CD14-positive monocyte (primary cell): Measurements from ENCODE around the gene NTRK2. TPM values are rescaled to one million over a fixed set of nuclear protein-coding genes. Genes with fewer than 3 reads are reported as not detected.

ENCODE experiments used
- DNase-seq, 3 donors: peaks; one replicate each; pipeline ENCODE4 v3.0.0-alpha.2; 2011 to 2022
- H2AFZ ChIP-seq: 2 replicates; pipeline ENCODE4 v1.6.0; 2012; ENCODE audit warnings: mild to moderate bottlenecking, low read depth, low read length, inconsistent platforms; ENCODE audit not compliant: insufficient read depth, poor library complexity, severe bottlenecking
- H3K27ac ChIP-seq, 2 donors: 1 replicate in 1 of 2; 2 replicates in 1 of 2; pipeline ENCODE4 v1.5.1; 2012 to 2013; ENCODE audit warnings: low read length in 2 of 2, control low read depth in 1 of 2, inconsistent platforms in 1 of 2, low read depth in 1 of 2, mild to moderate bottlenecking in 1 of 2
- H3K27me3 ChIP-seq, 2 donors: one replicate each; pipeline versions ENCODE4 v1.6.0 to v1.6.1; 2011 to 2013; ENCODE audit warnings: low read length in 2 of 2; ENCODE audit not compliant: control insufficient read depth in 2 of 2, insufficient read depth in 2 of 2
- H3K36me3 ChIP-seq, 2 donors: replicated peaks in 1 of 2; 1 replicate in 1 of 2; 2 replicates in 1 of 2; pipeline versions ENCODE4 v1.5.1 to v1.6.1; 2012 to 2013; ENCODE audit warnings: low read length in 2 of 2, control low read depth in 1 of 2, inconsistent platforms in 1 of 2, mild to moderate bottlenecking in 1 of 2; ENCODE audit not compliant: insufficient read depth in 2 of 2, control insufficient read depth in 1 of 2
- H3K4me1 ChIP-seq, 2 donors: 1 replicate in 1 of 2; 2 replicates in 1 of 2; pipeline versions ENCODE4 v1.5.1 to v1.6.1; 2012 to 2013; ENCODE audit warnings: low read length in 2 of 2, control low read depth in 1 of 2, inconsistent platforms in 1 of 2, mild to moderate bottlenecking in 1 of 2, moderate library complexity in 1 of 2; ENCODE audit not compliant: insufficient read depth in 2 of 2, control insufficient read depth in 1 of 2
- H3K4me2 ChIP-seq: replicated peaks from 2 replicates; pipeline ENCODE3; 2012; ENCODE audit warnings: low read length, moderate library complexity, mild to moderate bottlenecking; ENCODE audit not compliant: poor library complexity, severe bottlenecking; ENCODE audit errors: extremely low read depth
- H3K4me3 ChIP-seq, 3 experiments: fragments of 200-600 bp in 1 of 3; sonication (generic) in 1 of 3; replicated peaks in 1 of 3; 1 replicate in 2 of 3; 2 replicates in 1 of 3; pipeline ENCODE4 v1.5.1; 2011 to 2013; ENCODE audit warnings: low read length in 3 of 3, mild to moderate bottlenecking in 3 of 3, control low read depth in 2 of 3, low read depth in 2 of 3, inconsistent platforms in 1 of 3, moderate library complexity in 1 of 3
- H3K79me2 ChIP-seq: 2 replicates; pipeline ENCODE4 v1.6.0; 2012; ENCODE audit warnings: mild to moderate bottlenecking, control low read depth, inconsistent platforms, low read length, moderate library complexity; ENCODE audit not compliant: insufficient read depth
- H3K9ac ChIP-seq: 2 replicates; pipeline ENCODE4 v1.6.0; 2017; ENCODE audit warnings: low read length, mild to moderate bottlenecking; ENCODE audit not compliant: insufficient read depth, poor library complexity, severe bottlenecking
- H3K9me3 ChIP-seq, 2 donors: replicated peaks in 1 of 2; 1 replicate in 1 of 2; 2 replicates in 1 of 2; pipeline versions ENCODE4 v1.5.1 to v1.6.1; 2012 to 2013; ENCODE audit warnings: low read length in 2 of 2, control low read depth in 1 of 2; ENCODE audit not compliant: control insufficient read depth in 1 of 2, insufficient read depth in 1 of 2
- H4K20me1 ChIP-seq: 2 replicates; pipeline ENCODE4 v1.6.0; 2012; ENCODE audit warnings: mild to moderate bottlenecking, low read length, control low read depth, moderate library complexity; ENCODE audit not compliant: insufficient read depth
- H3K27ac Mint-ChIP-seq, 7 donors: one replicate each; pipeline ENCODE4 v1.8.0; 2020; ENCODE audit warnings: mild to moderate bottlenecking in 7 of 7, mixed read lengths in 7 of 7, moderate library complexity in 6 of 7, inconsistent platforms in 2 of 7
- H3K27me3 Mint-ChIP-seq, 3 donors: one replicate each; pipeline ENCODE4 v1.8.0; 2021 to 2022; ENCODE audit warnings: low read depth in 3 of 3, mild to moderate bottlenecking in 3 of 3, mixed read lengths in 3 of 3, moderate library complexity in 3 of 3, inconsistent platforms in 1 of 3
- H3K36me3 Mint-ChIP-seq, 2 donors: one replicate each; pipeline ENCODE4 v1.8.0; 2020; ENCODE audit warnings: mixed read lengths in 2 of 2, inconsistent platforms in 1 of 2, mild to moderate bottlenecking in 1 of 2
- H3K4me1 Mint-ChIP-seq: one replicate; pipeline ENCODE4 v1.8.0; 2020; ENCODE audit warnings: mild to moderate bottlenecking, mixed read lengths
- H3K4me3 Mint-ChIP-seq, 2 donors: one replicate each; pipeline ENCODE4 v1.8.0; 2020; ENCODE audit warnings: mild to moderate bottlenecking in 2 of 2, mixed read lengths in 2 of 2, moderate library complexity in 1 of 2
- H3K9me3 Mint-ChIP-seq, 7 donors: one replicate each; pipeline ENCODE4 v1.8.0; 2020 to 2022; ENCODE audit warnings: mixed read lengths in 7 of 7, mild to moderate bottlenecking in 6 of 7, moderate library complexity in 6 of 7, inconsistent platforms in 2 of 7
- CTCF ChIP-seq: fragments of 200-600 bp; IDR thresholded peaks from one replicate; pipeline ENCODE4 v1.8.0; 2022; ENCODE audit warnings: antibody characterized with exemption, mild to moderate bottlenecking
- WGBS: methylation state at CpG from one replicate; pipeline ENCODE4 v1.1.5; 2013; ENCODE audit warnings: missing lambda C conversion rate; ENCODE audit not compliant: insufficient coverage; 5-methylcytosine and 5-hydroxymethylcytosine counted together
- intact Hi-C, 2 donors: fragments of 100-400 bp; cut with micrococcal nuclease; formaldehyde crosslinking; loops; one replicate each; pipeline versions ENCODE4 v1.15.0 to v1.15.1; 2023
- polyA plus RNA-seq, 3 donors: library from polyadenylated mRNA; depleted of rRNA in 1 of 3; unstranded in 2 of 3; stranded (reverse) in 1 of 3; fragments of 300-500 nt in 2 of 3; fragments of >200 nt in 1 of 3; fragmentation: Illumina TruSeq in 2 of 3; gene quantifications; 1 replicate in 2 of 3; 2 replicates in 1 of 3; pipeline ENCODE4 v1.2.3, GENCODE V29; 2012 to 2021

The NTRK2 gene
- polyA plus RNA-seq, 3 donors: not detected

- no peak overlapping the region for H3K4me2 ChIP-seq
- no peak overlapping the region for H3K27ac ChIP-seq
- H4K20me1 ChIP-seq: no peaks in the 10 kb centered on the region
- intact Hi-C loops: no loop called here
- no peaks in the 10 kb centered on the region for H3K9me3 ChIP-seq
- no peak for DNase-seq
- no CpG with 5 or more reads among the region's 3 CpGs for WGBS
- Mint-ChIP-seq H3K9me3 (peaks cover 0 to 8% (median 2%) of the 10 kb centered on the region in 7 donors), H3K27ac (no peak overlapping the region), H3K27me3 (peaks cover 0 to 6% (median 1%) of the 10 kb centered on the region in 3 donors), H3K36me3 (no peaks in the 10 kb centered on the region), H3K4me3 (no peak overlapping the region), H3K4me1 (no peaks in the 10 kb centered on the region)
- no peaks in the 10 kb centered on the region for H3K36me3 ChIP-seq
- no peak for TF ChIP-seq CTCF
- no peaks in the 10 kb centered on the region for H3K27me3 ChIP-seq
- no peaks in the 10 kb centered on the region for H3K79me2 ChIP-seq
- no peak overlapping the region for H2AFZ ChIP-seq
- no peak overlapping the region for H3K9ac ChIP-seq
- no peak overlapping the region for H3K4me3 ChIP-seq
- H3K4me1 ChIP-seq: no peaks in the 10 kb centered on the region
These were observed 257.3 kb downstream of the NTRK2 start for GRCh38 chr9:84926793-84927192.

GRCh38 chr9:84928419-84928818, 258.9 kb downstream of the NTRK2 start:
- H3K79me2 ChIP-seq: no peaks in the 10 kb centered on the region
- Mint-ChIP-seq H3K9me3 (peaks cover 0 to 8% (median 2%) of the 10 kb centered on the region in 7 donors), H3K27ac (no peak overlapping the region), H3K4me1 (no peaks in the 10 kb centered on the region), H3K36me3 (no peaks in the 10 kb centered on the region), H3K27me3 (peaks cover 0 to 6% (median 1%) of the 10 kb centered on the region in 3 donors), H3K4me3 (no peak overlapping the region)
- H3K4me1 ChIP-seq: no peaks in the 10 kb centered on the region
- intact Hi-C loops: no loop called here
- no peak overlapping the region for H3K4me3 ChIP-seq
- no peak overlapping the region for H2AFZ ChIP-seq
- no peaks in the 10 kb centered on the region for H3K27me3 ChIP-seq
- H3K36me3 ChIP-seq: no peaks in the 10 kb centered on the region
- no peak overlapping the region for H3K27ac ChIP-seq
- no peaks in the 10 kb centered on the region for H4K20me1 ChIP-seq
- WGBS: no CpG with 5 or more reads among the region's 6 CpGs
- no peak for TF ChIP-seq CTCF
- no peak for DNase-seq
- H3K9me3 ChIP-seq: no peaks in the 10 kb centered on the region
- no peak overlapping the region for H3K4me2 ChIP-seq
- no peak overlapping the region for H3K9ac ChIP-seq
